SK-N-SH treated with all-trans-retinoic acid at 6 μM for 48 hours (cell line): Measurements from ENCODE around the gene CRYGB.

Experiments
- ATAC-seq: fragments of 200-7000 bp; cut with Tn5 transposase; 3 replicates; pipeline ENCODE4 v1.9.1; 2020; ENCODE audit warnings: mild to moderate bottlenecking, moderate library complexity
- ARNTL ChIP-seq: fragments of 450-650 bp; formaldehyde crosslinking; IDR thresholded peaks from 2 replicates; pipeline ENCODE4 v1.5.0; 2020; ENCODE audit warnings: low read depth, mild to moderate bottlenecking, moderate library complexity, borderline replicate concordance
- BACH2 ChIP-seq: fragments of 250-450 bp; sonication (Bioruptor Pico); IDR thresholded peaks from 2 replicates; pipeline ENCODE4 v1.9.0; 2021; ENCODE audit warnings: mild to moderate bottlenecking, borderline replicate concordance
- CREB5 ChIP-seq: fragments of 250-450 bp; sonication (Bioruptor Pico); IDR thresholded peaks from 2 replicates; pipeline ENCODE4 v1.5.1; 2020; ENCODE audit warnings: low read depth, mild to moderate bottlenecking, moderate library complexity
- CSDC2 ChIP-seq: fragments of 250-450 bp; sonication (Bioruptor Pico); IDR thresholded peaks from 2 replicates; pipeline ENCODE4 v1.5.0; 2020; ENCODE audit warnings: mild to moderate bottlenecking, moderate library complexity
- ESRRG ChIP-seq: fragments of 250-450 bp; sonication (Bioruptor Pico); IDR thresholded peaks from 2 replicates; pipeline ENCODE4 v1.6.1; 2021; ENCODE audit warnings: mild to moderate bottlenecking
- GLIS3 ChIP-seq: fragments of 250-450 bp; sonication (Bioruptor Pico); IDR thresholded peaks from 2 replicates; pipeline ENCODE4 v1.5.0; 2020; ENCODE audit warnings: mild to moderate bottlenecking, moderate library complexity
- ISL1 ChIP-seq: fragments of 250-450 bp; sonication (Bioruptor Pico); IDR thresholded peaks from 2 replicates; pipeline ENCODE4 v2.1.2; 2022; ENCODE audit warnings: mild to moderate bottlenecking, moderate library complexity
- OSR1 ChIP-seq: fragments of 250-450 bp; sonication (Bioruptor Pico); IDR thresholded peaks from 2 replicates; pipeline ENCODE4 v1.8.0; 2022; ENCODE audit warnings: moderate library complexity, mild to moderate bottlenecking, inconsistent platforms
- POU6F1 ChIP-seq: fragments of 250-450 bp; sonication (Bioruptor Pico); IDR thresholded peaks from 2 replicates; pipeline ENCODE4 v1.8.0; 2021; ENCODE audit warnings: low read depth, mild to moderate bottlenecking, moderate library complexity, borderline replicate concordance
- PPARA ChIP-seq: fragments of 250-450 bp; sonication (Bioruptor Pico); IDR thresholded peaks from 2 replicates; pipeline ENCODE4 v1.5.0; 2020; ENCODE audit warnings: mild to moderate bottlenecking, borderline replicate concordance
- RARB ChIP-seq: fragments of 250-450 bp; sonication (Bioruptor Pico); IDR thresholded peaks from 2 replicates; pipeline ENCODE4 v1.8.0; 2021; ENCODE audit warnings: mild to moderate bottlenecking, moderate library complexity
- SNAI2 ChIP-seq: fragments of 250-450 bp; sonication (Bioruptor Pico); IDR thresholded peaks from 2 replicates; pipeline ENCODE4 v1.5.0; 2020; ENCODE audit warnings: mild to moderate bottlenecking, moderate library complexity
- TCF4 ChIP-seq: fragments of 250-450 bp; sonication (Bioruptor Pico); IDR thresholded peaks from 2 replicates; pipeline ENCODE4 v1.8.0; 2021; ENCODE audit warnings: mild to moderate bottlenecking, moderate library complexity, borderline replicate concordance
- TOX ChIP-seq: fragments of 250-450 bp; sonication (Bioruptor Pico); IDR thresholded peaks from 2 replicates; pipeline ENCODE4 v1.8.0; 2021; ENCODE audit warnings: mild to moderate bottlenecking, moderate library complexity, borderline replicate concordance
- ZC3H10 ChIP-seq: fragments of 250-450 bp; sonication (Bioruptor Pico); IDR thresholded peaks from 2 replicates; pipeline ENCODE4 v1.5.1; 2021; ENCODE audit warnings: mild to moderate bottlenecking, moderate library complexity
- ZFP3 ChIP-seq: fragments of 250-450 bp; sonication (Bioruptor Pico); IDR thresholded peaks from 2 replicates; pipeline ENCODE4 v1.5.0; 2020; ENCODE audit warnings: mild to moderate bottlenecking, moderate library complexity
- ZFP30 ChIP-seq: fragments of 450-650 bp; formaldehyde crosslinking; IDR thresholded peaks from 2 replicates; pipeline ENCODE4 v1.5.0; 2022; ENCODE audit warnings: mild to moderate bottlenecking, moderate library complexity
- ZNF565 ChIP-seq: fragments of 450-650 bp; formaldehyde crosslinking; conservative IDR thresholded peaks from 2 replicates; pipeline ENCODE4 v1.5.0; 2020; ENCODE audit warnings: low read depth, mild to moderate bottlenecking, moderate library complexity
- ZNF70 ChIP-seq: fragments of 450-650 bp; formaldehyde crosslinking; IDR thresholded peaks from 2 replicates; pipeline ENCODE4 v1.5.0; 2020; ENCODE audit warnings: mild to moderate bottlenecking, moderate library complexity
- TF ChIP-seq, protein P1 (sequence below): fragments of 250-450 bp; sonication (Bioruptor Pico); IDR thresholded peaks from 2 replicates; pipeline ENCODE4 v1.5.1; 2021; ENCODE audit warnings: mild to moderate bottlenecking, moderate library complexity
- TF ChIP-seq, protein P2 (sequence below): fragments of 250-450 bp; sonication (Bioruptor Pico); IDR thresholded peaks from 2 replicates; pipeline ENCODE4 v1.8.0; 2020; ENCODE audit warnings: mild to moderate bottlenecking, moderate library complexity, borderline replicate concordance
- TF ChIP-seq, protein P3 (sequence below): fragments of 250-450 bp; sonication (Bioruptor Pico); IDR thresholded peaks from 2 replicates; pipeline ENCODE4 v1.5.0; 2020; ENCODE audit warnings: mild to moderate bottlenecking, moderate library complexity

Gene CRYGB

GRCh38 chr2:208136716-208137094 lies 9.3 kb downstream of the CRYGB start:
- ATAC-seq: no peak
- TF ChIP-seq ZC3H10 (CRISPR knock-in tag) (no peak), TOX (CRISPR knock-in tag) (no peak), ESRRG (CRISPR knock-in tag) (no peak), ZFP3 (CRISPR knock-in tag) (no peak), RARB (CRISPR knock-in tag) (no peak), SNAI2 (no peak), CREB5 (CRISPR knock-in tag) (no peak), BACH2 (CRISPR knock-in tag) (no peak), CSDC2 (CRISPR knock-in tag) (no peak), ZFP30 (CRISPR knock-in tag) (no peak), TCF4 (CRISPR knock-in tag) (no peak)

DNA sequence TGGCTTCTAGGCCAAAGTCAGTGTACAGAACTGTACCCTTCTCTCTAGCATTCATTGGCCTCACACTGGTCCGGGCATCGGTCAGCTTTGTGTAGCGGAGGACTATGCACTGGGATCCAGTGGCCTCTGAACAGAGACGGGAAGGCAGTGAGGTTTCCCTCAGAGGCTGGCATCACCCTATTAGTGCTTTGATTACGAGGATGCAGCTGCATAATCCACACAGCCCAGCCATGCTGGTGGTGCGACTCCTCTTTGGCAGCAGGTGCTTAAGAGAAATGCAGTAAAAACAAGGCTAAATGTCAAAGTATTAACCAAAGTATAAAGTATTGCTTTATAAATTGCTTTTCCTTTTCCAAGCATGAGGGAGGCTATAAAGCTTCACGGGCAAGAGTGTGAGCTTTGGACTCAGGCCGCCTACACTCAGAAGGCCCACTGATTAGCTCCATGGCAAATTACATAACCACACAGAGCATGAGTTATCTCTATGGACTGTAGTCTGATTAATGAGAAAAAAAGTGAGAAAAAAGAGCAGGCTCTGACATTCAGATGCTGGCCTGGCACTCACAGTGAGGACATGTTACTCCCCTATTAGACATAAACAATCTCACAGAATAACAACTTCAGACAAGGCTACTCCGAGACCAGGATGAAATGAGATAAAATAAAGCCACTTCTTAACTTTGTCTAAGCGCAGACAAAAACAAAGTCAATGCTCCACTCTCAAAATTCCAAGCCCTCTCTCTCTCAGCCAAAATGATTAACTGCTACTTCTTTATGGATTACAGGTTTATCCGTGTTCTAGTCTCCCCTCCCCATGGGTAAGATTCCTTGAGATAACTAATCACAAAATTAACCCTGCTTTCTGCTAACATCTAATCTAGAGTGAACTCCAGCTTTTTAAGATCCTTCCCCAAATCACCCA lies 9.9 kb downstream of the CRYGB start:
- ATAC-seq: no peak
- TF ChIP-seq RARB (CRISPR knock-in tag) (no peak), PPARA (no peak), BACH2 (CRISPR knock-in tag) (no peak)
- TF ChIP-seq, protein P1, sequence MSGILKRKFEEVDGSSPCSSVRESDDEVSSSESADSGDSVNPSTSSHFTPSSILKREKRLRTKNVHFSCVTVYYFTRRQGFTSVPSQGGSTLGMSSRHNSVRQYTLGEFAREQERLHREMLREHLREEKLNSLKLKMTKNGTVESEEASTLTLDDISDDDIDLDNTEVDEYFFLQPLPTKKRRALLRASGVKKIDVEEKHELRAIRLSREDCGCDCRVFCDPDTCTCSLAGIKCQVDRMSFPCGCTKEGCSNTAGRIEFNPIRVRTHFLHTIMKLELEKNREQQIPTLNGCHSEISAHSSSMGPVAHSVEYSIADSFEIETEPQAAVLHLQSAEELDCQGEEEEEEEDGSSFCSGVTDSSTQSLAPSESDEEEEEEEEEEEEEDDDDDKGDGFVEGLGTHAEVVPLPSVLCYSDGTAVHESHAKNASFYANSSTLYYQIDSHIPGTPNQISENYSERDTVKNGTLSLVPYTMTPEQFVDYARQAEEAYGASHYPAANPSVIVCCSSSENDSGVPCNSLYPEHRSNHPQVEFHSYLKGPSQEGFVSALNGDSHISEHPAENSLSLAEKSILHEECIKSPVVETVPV (CRISPR knock-in tag): no peak
- TF ChIP-seq, all 23 proteins: peak for 0

DNA sequence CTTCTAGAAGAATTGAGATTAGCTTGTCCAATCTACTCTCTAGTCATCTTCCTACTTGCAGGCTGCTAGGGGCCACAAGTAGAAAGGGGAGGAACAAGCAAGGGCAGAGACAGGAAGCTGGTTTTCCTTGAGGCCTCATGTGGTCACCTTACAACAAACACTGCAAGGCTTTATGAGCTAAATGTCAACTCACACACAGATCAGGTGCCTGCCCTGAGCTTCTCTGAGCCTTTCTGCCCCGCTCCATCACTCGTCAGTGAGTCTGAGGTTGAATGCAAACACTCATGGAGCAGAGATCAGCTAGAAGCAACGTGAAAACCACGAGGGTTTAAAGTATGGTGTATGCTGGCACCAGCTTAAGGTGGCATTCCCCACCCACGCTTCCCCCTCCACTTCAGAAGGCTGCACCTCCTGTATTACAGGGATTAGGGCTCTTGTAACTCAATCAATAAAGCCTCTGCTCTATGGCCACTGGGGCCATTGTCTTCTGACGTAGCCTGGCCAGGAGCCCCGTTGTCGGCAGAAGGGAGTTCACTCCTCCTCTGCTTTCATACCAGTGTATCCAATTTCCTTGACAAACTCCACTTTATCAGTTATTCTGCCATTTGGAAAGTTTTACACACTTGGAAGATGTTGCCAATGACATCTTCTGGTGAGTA lies 10.9 kb downstream of the CRYGB start:
- TF ChIP-seq TCF4 (CRISPR knock-in tag) (no peak), ZFP30 (CRISPR knock-in tag) (no peak), SNAI2 (no peak), CSDC2 (CRISPR knock-in tag) (no peak), GLIS3 (no peak), POU6F1 (no peak), OSR1 (no peak), ISL1 (CRISPR knock-in tag) (no peak), ZFP3 (CRISPR knock-in tag) (no peak), TOX (CRISPR knock-in tag) (no peak), ZC3H10 (CRISPR knock-in tag) (no peak), ZNF70 (CRISPR knock-in tag) (no peak), ZNF565 (CRISPR knock-in tag) (no peak), ARNTL (no peak), CREB5 (CRISPR knock-in tag) (no peak), RARB (CRISPR knock-in tag) (no peak), PPARA (no peak)
- TF ChIP-seq, protein P2, sequence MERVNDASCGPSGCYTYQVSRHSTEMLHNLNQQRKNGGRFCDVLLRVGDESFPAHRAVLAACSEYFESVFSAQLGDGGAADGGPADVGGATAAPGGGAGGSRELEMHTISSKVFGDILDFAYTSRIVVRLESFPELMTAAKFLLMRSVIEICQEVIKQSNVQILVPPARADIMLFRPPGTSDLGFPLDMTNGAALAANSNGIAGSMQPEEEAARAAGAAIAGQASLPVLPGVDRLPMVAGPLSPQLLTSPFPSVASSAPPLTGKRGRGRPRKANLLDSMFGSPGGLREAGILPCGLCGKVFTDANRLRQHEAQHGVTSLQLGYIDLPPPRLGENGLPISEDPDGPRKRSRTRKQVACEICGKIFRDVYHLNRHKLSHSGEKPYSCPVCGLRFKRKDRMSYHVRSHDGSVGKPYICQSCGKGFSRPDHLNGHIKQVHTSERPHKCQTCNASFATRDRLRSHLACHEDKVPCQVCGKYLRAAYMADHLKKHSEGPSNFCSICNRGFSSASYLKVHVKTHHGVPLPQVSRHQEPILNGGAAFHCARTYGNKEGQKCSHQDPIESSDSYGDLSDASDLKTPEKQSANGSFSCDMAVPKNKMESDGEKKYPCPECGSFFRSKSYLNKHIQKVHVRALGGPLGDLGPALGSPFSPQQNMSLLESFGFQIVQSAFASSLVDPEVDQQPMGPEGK: no peak
- TF ChIP-seq, protein P1 (CRISPR knock-in tag): no peak
- TF ChIP-seq, protein P3, sequence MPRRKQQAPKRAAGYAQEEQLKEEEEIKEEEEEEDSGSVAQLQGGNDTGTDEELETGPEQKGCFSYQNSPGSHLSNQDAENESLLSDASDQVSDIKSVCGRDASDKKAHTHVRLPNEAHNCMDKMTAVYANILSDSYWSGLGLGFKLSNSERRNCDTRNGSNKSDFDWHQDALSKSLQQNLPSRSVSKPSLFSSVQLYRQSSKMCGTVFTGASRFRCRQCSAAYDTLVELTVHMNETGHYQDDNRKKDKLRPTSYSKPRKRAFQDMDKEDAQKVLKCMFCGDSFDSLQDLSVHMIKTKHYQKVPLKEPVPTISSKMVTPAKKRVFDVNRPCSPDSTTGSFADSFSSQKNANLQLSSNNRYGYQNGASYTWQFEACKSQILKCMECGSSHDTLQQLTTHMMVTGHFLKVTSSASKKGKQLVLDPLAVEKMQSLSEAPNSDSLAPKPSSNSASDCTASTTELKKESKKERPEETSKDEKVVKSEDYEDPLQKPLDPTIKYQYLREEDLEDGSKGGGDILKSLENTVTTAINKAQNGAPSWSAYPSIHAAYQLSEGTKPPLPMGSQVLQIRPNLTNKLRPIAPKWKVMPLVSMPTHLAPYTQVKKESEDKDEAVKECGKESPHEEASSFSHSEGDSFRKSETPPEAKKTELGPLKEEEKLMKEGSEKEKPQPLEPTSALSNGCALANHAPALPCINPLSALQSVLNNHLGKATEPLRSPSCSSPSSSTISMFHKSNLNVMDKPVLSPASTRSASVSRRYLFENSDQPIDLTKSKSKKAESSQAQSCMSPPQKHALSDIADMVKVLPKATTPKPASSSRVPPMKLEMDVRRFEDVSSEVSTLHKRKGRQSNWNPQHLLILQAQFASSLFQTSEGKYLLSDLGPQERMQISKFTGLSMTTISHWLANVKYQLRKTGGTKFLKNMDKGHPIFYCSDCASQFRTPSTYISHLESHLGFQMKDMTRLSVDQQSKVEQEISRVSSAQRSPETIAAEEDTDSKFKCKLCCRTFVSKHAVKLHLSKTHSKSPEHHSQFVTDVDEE (CRISPR knock-in tag): no peak
- TF ChIP-seq, all 23 proteins: peak for 0
- ATAC-seq: no peak
